OCI-LY1 (cell line): ENCODE measurements around the gene AK3.

Source experiments
- CTCF ChIP-seq: fragments of 200-600 bp; sonication (generic), shearing (Covaris generic); IDR thresholded peaks from 2 replicates; pipeline ENCODE4 v1.5.1; 2017; ENCODE audit warnings: mild to moderate bottlenecking, antibody characterized with exemption, low read length, moderate library complexity, mixed read lengths
- EZH2 ChIP-seq: fragments of 200-600 bp; sonication (generic), shearing (Covaris generic); IDR thresholded peaks from 2 replicates; pipeline ENCODE4 v1.8.0; 2017; ENCODE audit warnings: borderline replicate concordance, mixed run types, mild to moderate bottlenecking, antibody characterized with exemption, low read length, moderate library complexity, mixed read lengths

DNA sequence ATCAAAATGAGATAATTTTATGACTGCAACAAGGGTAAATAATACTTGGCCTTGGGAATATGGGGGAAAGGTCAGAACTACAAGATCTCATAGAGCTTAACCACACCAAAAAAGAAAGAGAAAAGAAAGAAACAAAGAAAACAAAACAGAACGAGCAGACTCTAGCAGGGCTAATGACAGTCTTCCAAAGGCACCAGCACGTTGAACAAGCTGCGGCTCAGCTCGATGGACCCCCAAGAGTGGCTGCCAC, 689 bp downstream of the AK3 start:
- TF ChIP-seq CTCF, result no peak
- no peak for TF ChIP-seq EZH2
